GM18951 (cell line): Measurements from ENCODE around the gene ST3GAL5.
"Not testable (repeated sequence)": the region's sequence is repeated elsewhere in the genome, so short reads cannot be mapped to it uniquely, and the experiment has no call there.

Experiments used
- POLR2A ChIP-seq: IDR thresholded peaks from 4 replicates; pipeline ENCODE4 v1.6.1; 2011; ENCODE audit warnings: mild to moderate bottlenecking; ENCODE audit not compliant: insufficient read length, insufficient read depth; ENCODE audit errors: extremely low read depth
- in situ Hi-C: fragments of 300-500 bp; cut with MboI; formaldehyde crosslinking; loops from one replicate; pipeline ENCODE4 v1.12.0; 2022; ENCODE audit warnings: low sequenced_read_pairs, mixed read lengths, inconsistent platforms; ENCODE audit not compliant: unreplicated experiment

ST3GAL5 gene

DNA sequence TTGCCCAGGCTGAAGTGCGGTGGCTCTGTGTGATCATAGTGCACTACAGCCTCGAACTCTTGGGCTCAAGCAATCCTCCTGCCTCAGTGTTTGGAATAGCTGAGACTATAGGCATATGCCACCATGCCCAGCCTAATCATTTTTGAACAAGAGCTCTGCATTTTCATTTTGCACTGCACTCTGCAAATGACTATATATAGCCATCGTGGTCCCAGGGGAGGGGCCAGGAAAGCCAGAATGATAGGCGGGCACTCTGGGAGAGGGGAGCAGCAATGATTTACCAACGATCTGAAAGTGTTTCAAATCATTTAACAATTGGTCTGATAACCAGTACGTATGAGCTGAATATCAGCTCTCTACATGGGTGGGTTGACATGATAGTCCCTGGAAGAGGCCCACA is 22.3 kb upstream of the ST3GAL5 start:
- no peak for TF ChIP-seq POLR2A
- in situ Hi-C loops: no loop called here

DNA sequence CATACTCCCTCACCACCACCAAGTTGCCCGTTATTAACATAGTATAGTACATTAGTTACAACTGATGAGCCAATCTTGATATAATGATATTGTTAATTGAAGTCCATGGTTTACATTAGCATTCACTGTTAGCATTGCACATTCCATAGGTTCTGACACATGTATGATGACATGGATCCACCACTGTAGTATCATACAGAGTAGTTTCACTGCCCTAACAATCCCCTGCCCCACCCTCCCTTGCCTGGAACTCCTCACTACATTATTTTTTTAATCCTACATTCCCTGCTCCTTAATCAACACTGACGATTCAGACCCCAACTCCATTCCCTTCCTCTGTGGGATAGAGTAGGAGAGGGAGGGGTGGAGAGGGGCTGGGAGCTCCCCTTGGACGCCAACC is 20.2 kb upstream of the ST3GAL5 start:
- in situ Hi-C loops: no loop called here

GRCh38 chr2:85908506-85908905 is 19.7 kb upstream of the ST3GAL5 start:
- no peak for TF ChIP-seq POLR2A
- in situ Hi-C loops: no loop called here

More for the DNA sequence above, 20.2 kb upstream of the ST3GAL5 start:
- TF ChIP-seq POLR2A: no peak

DNA sequence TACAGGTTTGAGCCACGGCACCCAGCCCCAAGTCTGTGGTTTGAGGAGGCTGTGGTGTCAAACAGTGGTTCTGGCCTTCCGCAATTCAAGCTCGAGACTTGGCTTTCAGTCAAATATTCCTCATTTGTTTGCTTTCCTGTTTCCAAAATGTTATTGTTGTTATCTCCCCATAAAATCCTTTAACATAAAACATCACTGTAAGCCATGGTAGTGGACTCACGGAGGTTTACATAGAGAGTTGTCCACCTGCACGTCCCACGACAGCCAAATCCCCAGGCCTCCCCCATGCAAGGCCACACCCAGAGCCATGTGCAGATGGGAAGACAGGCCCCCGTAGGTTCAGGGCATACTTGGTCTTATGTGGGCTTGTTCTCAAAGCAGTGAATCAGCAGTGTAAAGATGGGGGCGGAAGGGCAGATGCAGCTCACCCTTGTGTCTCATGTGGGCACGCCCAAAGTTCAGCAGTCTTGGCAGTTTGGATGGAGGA is 18.9 kb upstream of the ST3GAL5 start:
- TF ChIP-seq POLR2A: no peak
- in situ Hi-C loops: no loop called here

DNA sequence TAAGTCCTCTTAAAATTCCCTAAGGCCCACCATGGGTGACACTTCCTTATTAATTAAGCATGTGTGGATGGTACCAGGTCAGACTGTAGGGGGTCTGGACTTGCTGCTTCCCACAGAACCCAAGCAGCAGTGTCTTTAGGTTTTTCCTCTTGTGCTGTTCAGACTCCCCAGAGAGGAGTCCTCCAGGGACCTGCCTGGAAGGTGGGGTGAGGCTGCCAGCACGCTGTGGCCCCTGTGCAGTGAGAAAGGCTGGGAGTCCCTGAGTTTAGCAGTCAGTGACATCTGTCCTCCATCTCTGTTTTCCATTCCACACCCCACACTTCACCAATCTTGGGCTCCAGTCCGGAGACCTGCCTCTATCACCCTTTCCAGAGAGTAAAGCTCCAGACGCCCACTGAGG is 18.0 kb upstream of the ST3GAL5 start:
- TF ChIP-seq POLR2A: no peak
- in situ Hi-C loops: no loop called here

DNA sequence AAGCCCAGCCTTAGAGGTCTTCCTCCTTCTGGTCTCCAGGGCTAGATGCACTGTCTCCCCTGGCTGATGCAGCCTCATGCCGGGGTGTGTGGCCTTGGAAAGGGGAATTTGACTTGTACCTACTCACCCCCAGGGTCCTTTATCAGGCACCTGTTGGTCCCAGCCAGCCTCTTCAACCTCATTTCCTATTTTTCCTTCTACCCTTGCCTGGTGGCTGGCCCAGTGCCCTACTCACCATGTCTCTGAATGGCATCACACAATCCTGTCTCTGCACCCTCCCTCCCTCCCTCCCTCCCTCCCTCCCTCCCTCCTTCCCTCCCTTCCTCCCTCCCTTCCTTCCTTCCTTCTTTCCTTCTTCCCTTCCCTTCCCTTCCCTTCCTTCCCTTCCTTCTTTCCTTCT is 17.1 kb upstream of the ST3GAL5 start:
- no peak for TF ChIP-seq POLR2A
- in situ Hi-C loops: no loop called here

DNA sequence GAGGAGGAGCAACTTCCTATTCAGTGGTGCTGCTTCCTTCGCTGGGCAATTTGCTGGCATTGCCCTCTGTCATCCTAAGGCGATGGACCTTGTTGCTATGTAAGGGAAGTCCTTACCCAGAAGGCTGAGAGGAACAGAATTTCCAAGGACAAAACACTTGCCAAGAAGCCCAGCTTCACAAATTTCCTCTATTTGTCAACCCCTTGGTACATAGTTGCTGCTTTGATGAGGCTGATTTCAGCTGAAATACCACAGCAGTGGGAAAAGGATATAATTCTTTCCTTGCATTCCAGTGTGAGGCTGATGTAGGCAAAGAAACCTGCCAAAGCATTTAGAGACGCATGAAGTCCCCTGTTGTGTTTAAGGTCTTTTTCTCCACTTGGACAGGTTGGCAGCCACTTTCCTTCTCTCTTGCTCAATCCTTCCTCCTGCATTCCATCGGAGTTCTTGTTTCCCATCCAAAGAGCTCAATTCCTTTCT is 16.4 kb upstream of the ST3GAL5 start:
- TF ChIP-seq POLR2A: no peak

GRCh38 chr2:85903849-85904248 is 15.1 kb upstream of the ST3GAL5 start:
- in situ Hi-C loops: no loop called here
- TF ChIP-seq POLR2A: no peak

More for the DNA sequence above, 16.4 kb upstream of the ST3GAL5 start:
- in situ Hi-C loops: no loop called here

- in situ Hi-C loops: no loop called here
Measured at GRCh38 chr2:85902496-85902895, 13.7 kb upstream of the ST3GAL5 start.

DNA sequence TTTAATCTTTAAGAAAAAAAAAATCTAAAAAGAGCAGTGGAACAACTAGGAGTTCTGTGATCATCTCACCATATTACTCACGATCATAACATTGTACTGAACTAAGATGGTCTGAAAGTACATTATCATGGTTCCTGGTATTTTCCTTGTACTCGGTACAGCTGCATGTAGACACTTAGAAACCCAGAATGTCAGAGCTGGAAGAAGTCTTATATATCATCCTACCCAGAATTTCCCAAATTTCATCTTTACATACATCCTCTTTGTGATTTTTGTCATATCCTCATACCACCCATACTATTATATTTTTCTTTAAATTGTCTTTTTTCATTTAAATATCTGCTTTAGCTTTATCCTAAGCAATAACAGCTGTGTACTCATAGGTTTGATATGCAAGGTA is 12.4 kb upstream of the ST3GAL5 start:
- no peak for TF ChIP-seq POLR2A
- in situ Hi-C loops: no loop called here

More at GRCh38 chr2:85902496-85902895, 13.7 kb upstream of the ST3GAL5 start:
- no peak for TF ChIP-seq POLR2A

DNA sequence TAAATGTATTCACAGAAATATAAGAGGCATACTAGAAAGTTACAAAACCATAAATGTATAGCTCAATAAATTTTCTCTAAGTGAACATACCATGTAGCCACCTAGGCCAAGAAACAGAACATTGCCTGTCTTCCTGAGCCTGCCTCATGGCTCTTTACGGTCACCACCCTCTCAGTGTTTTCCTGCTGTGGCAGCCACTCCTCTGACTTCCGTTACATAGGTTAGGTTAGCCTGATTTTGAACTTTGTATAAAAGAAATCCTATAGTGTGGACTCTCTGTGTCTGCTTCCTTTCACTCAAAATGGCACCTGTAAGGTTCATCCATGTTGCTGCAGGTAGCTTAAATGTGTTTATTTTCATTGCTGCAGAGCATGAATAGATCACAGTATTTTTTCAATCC is 11.6 kb upstream of the ST3GAL5 start:
- no peak for TF ChIP-seq POLR2A
- in situ Hi-C loops: no loop called here

GRCh38 chr2:85899849-85900248 is 11.1 kb upstream of the ST3GAL5 start:
- in situ Hi-C loops: no loop called here
- no peak for TF ChIP-seq POLR2A

GRCh38 chr2:85899284-85899683 is 10.5 kb upstream of the ST3GAL5 start:
- TF ChIP-seq POLR2A: no peak
- in situ Hi-C loops: no loop called here

GRCh38 chr2:85898881-85899280 is 10.1 kb upstream of the ST3GAL5 start:
- TF ChIP-seq POLR2A: no peak
- in situ Hi-C loops: no loop called here

DNA sequence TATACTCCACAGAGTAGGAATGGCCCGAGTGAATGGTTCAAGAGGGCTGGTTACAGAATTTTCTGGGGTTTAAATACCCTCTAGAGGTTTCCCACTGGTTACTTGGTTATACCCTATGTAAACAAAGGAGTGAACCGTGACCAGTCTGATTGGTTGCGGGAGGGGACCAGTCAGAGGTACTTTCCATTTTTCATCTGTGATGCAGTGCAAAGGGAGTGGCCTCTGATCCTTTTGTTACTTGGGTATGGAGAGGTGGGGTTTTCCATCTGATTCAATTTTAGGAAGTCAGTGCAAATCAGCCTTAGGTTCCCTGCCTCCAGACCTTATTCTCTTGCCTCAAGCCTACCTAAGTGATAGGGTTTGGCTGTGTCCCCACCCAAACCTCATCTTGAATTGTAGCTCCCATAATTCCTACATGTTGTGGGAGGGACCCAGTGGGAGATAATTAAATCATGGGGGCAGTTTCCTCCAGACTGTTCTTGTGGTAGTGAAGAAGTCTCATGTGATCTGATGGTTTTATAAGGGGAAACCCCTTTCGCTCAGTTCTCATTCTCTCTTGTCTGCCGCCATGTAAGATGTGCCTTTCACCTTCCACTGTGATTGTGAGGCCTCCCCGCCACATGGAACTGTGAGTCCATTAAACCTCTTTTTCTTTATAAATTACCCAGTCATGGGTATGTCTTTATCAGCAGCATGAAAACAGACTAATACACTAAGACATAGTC is 5.9 kb upstream of the ST3GAL5 start:
- in situ Hi-C loops: not testable (repeated sequence)
